K562 (cell line): ENCODE results near the gene GPR39.

Experiments
- SP1 ChIP-seq: sonication (generic); formaldehyde crosslinking; IDR thresholded peaks from 2 replicates; pipeline ENCODE4 v1.8.1; 2022; ENCODE audit warnings: mild to moderate bottlenecking, missing genetic modification reagents
- ZNF76 ChIP-seq: fragments of 250-450 bp; sonication (Bioruptor Pico); IDR thresholded peaks from 2 replicates; pipeline ENCODE4 v1.4.0; 2020; ENCODE audit warnings: mild to moderate bottlenecking, moderate library complexity, borderline replicate concordance

GRCh38 chr2:132477436-132477835, 60.8 kb downstream of the GPR39 start:
- TF ChIP-seq SP1 (CRISPR knock-in tag) = no peak
- TF ChIP-seq ZNF76 = no peak
